H7 (cell line): ENCODE results near the gene CD300E. TPM values are rescaled to one million over a fixed set of nuclear protein-coding genes. Genes with fewer than 3 reads are reported as not detected.
A peak's percentile ranks its signal among the peaks of the same experiment; 100 is the strongest.

Source experiments
- DNase-seq: peaks from one replicate; pipeline ENCODE4 v3.0.0; 2012
- H3K27me3 ChIP-seq: 2 replicates; pipeline ENCODE4 v1.6.0; 2011; ENCODE audit warnings: mild to moderate bottlenecking, low read length; ENCODE audit not compliant: control insufficient read depth, insufficient read depth
- H3K36me3 ChIP-seq: replicated peaks from 2 replicates; pipeline ENCODE4 v1.5.1; 2011; ENCODE audit warnings: low read length; ENCODE audit not compliant: control insufficient read depth, insufficient read depth
- H3K4me3 ChIP-seq: 2 replicates; pipeline ENCODE4 v1.5.1; 2011; ENCODE audit warnings: low read depth, mild to moderate bottlenecking, control low read depth, low read length, moderate library complexity; ENCODE audit not compliant: insufficient read depth
- total RNA-seq: library from RNA; depleted of rRNA; stranded (reverse); fragments of >200 nt; shearing (Covaris generic); gene quantifications from 2 replicates; pipeline ENCODE4 v1.2.3, GENCODE V29; 2014; rRNA removed

CD300E gene, protein sequence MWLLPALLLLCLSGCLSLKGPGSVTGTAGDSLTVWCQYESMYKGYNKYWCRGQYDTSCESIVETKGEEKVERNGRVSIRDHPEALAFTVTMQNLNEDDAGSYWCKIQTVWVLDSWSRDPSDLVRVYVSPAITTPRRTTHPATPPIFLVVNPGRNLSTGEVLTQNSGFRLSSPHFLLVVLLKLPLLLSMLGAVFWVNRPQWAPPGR
- 0.03 TPM in 1 of 2 replicates, not detected in the other for total RNA-seq

DNA sequence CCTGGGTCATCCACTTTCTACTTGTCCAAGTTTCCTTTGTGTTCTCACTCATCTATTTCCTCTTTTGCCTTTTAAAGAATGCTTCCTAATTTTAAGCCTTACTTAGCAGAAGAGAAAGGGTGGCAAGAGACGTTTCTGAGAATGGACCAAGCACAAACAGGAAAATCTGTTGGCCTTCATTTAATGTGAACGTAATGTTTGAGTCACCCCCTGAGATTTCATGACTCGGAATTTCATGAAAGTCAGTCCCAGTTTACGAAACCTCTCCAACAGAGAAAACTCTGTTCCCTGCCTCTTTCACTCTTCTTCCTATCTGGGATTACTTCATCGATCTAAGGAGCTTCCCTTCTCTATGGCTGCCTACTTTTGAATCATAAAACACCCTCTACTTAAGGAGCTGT lies at the start of gene CD300E:
TSS of gene CD300E (minus strand) at position 46 of the 401 bp plus-strand sequence. CDS start 117 bp downstream, outside the sequence.
- Histone ChIP-seq H3K36me3 (no peaks in the 10 kb centered on the region), H3K4me3 (no peak within 1 kb of the TSS), H3K27me3 (no peaks in the 10 kb centered on the region; the same call in 1 of the 2 replicates)
- DNase-seq, result no peak

GRCh38 chr17:74671031-74671771 lies 47.7 kb upstream of the CD300E start:
- Histone ChIP-seq H3K36me3 (no peaks in the 10 kb centered on the region), H3K4me3 (no peak overlapping the region), H3K27me3 (peaks cover 40% of the 10 kb centered on the region)
- peak; percentile 94 for DNase-seq

- Histone ChIP-seq H3K27me3 (peaks cover 40% of the 10 kb centered on the region), H3K36me3 (no peaks in the 10 kb centered on the region), H3K4me3 (no peak overlapping the region)
- DNase-seq, result no peak
Observed at GRCh38 chr17:74670329-74670728, 46.8 kb upstream of the CD300E start.

- DNase-seq, result no peak
- H3K27me3 ChIP-seq, result peaks cover 8% of the 10 kb centered on the region
- H3K36me3 ChIP-seq, result no peaks in the 10 kb centered on the region
- no peak overlapping the region for H3K4me3 ChIP-seq
Observed at GRCh38 chr17:74663561-74663960, 40.0 kb upstream of the CD300E start.

- Histone ChIP-seq H3K4me3 (no peak overlapping the region), H3K36me3 (no peaks in the 10 kb centered on the region), H3K27me3 (peaks cover under 1% of the 10 kb centered on the region; the same call in 1 of the 2 replicates)
- no peak for DNase-seq
Observed at GRCh38 chr17:74659889-74660288, 36.4 kb upstream of the CD300E start.

GRCh38 chr17:74658620-74659019 lies 35.1 kb upstream of the CD300E start:
- DNase-seq, result no peak
- no peaks in the 10 kb centered on the region for H3K36me3 ChIP-seq
- H3K4me3 ChIP-seq, result no peak overlapping the region
- H3K27me3 ChIP-seq, result no peaks in the 10 kb centered on the region; the same call in 1 of the 2 replicates

DNA sequence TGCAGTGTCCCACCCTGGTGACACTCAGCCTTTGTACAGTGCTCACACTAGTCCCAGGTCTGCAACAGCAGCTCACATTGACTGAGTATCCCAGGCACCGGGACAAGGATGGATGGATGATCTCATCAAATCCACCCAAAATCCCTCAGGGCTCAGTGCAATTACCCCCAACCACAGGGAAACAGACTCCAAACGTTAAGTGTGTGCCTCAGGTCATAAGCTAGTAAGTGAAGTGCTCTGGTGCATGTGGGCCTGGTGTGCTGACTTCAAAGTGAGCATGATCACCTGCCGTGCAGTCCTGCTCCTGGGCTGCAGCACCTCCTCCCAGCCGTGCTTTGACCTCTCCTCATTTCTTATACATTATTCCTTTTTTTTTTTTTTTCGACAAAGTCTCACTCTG lies 31.2 kb upstream of the CD300E start:
- no peak for DNase-seq
- Histone ChIP-seq H3K4me3 (no peak overlapping the region), H3K36me3 (no peaks in the 10 kb centered on the region), H3K27me3 (peaks cover 4% of the 10 kb centered on the region; the same call in 1 of the 2 replicates)

DNA sequence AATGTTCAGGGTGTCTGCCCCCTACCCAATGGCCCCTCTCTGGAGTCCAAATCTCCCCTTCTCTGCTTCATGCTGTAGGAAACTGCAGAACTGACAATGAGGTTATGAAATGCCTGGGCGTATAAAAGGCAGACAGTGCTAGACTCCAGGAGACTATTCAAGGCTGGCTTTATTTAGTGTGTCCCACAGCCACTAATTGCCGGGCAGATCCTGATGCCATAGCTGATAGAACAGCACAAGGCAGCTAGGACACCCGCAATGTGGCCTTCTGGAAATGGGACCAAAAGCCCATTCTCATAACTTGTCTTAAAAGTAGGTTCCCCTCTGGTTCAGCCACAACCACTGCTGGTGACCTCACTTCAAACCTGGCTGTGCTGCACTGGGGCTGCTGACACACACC lies 28.5 kb upstream of the CD300E start:
- Histone ChIP-seq H3K36me3 (no peaks in the 10 kb centered on the region), H3K4me3 (no peak overlapping the region), H3K27me3 (peaks cover 4% of the 10 kb centered on the region; the same call in 1 of the 2 replicates)
- DNase-seq, result no peak

DNA sequence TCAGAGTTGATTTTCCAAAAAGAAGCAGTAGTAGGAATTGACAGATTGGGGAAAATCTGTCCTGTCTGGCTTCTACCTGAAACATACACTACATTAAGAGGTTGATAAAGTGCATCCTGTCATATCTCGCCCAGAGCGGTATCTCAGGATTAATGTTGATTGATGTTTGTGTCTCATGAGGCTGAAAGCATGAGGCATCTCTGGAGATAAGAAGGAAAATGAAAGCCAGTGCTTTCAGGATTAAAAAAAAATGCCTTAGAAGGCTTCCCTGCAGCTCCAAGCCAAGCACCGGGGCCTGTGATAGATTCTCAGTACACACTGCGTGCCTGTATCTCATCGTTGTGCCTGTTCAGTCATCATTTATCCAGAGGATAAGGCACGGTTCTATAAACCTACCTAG lies 26.4 kb upstream of the CD300E start:
- no peak for DNase-seq
- H3K4me3 ChIP-seq, result no peak overlapping the region
- H3K36me3 ChIP-seq, result no peaks in the 10 kb centered on the region
- peaks cover 4% of the 10 kb centered on the region; the same call in 1 of the 2 replicates for H3K27me3 ChIP-seq

- DNase-seq, result no peak
- H3K4me3 ChIP-seq, result no peak overlapping the region
- H3K36me3 ChIP-seq, result no peaks in the 10 kb centered on the region
- H3K27me3 ChIP-seq, result peaks cover 3% of the 10 kb centered on the region; the same call in 1 of the 2 replicates
Observed at GRCh38 chr17:74647871-74648672, 24.5 kb upstream of the CD300E start.

DNA sequence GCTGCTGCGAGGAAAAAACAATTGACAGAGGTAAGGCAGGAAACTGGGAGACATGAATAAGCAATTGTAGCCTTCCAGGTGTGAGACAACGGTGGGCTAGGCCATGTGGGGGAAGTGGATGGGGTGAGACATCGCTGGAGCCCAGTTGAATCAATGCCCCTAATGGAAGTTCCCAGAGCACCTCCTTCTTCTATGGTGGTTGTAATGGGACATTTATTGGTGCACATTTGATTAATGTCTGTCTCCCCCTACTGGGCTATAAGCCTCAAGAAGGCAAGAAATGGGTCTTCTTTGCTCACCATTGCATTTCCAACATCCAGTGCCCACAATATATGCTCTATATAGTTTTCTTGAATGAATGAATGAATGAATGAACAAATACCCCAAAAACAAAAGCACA lies 22.7 kb upstream of the CD300E start:
- no peak overlapping the region for H3K4me3 ChIP-seq
- no peaks in the 10 kb centered on the region for H3K27me3 ChIP-seq
- no peaks in the 10 kb centered on the region for H3K36me3 ChIP-seq
- DNase-seq, result peak; percentile 62

DNA sequence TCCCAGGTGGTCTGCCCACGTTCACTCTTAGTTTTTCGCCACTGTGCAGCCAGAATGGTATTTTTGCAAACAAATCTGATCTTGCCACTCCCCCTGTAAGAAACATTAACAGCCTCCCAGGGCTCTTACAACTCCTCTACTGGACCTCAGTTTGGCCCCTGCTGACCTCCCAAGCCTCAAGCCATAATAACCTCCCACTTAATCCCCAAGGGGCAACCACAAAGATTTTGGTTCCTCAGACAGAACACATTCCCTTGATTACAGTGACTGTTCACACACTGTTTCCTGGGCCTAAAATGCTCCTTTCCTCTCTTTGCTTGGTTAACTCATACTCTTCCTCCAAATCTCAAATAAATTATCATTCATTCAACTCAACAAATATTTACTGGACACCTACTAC lies 21.5 kb upstream of the CD300E start:
- H3K27me3 ChIP-seq, result no peaks in the 10 kb centered on the region
- H3K36me3 ChIP-seq, result no peaks in the 10 kb centered on the region
- H3K4me3 ChIP-seq, result no peak overlapping the region
- DNase-seq, result no peak

- no peak overlapping the region for H3K4me3 ChIP-seq
Observed at GRCh38 chr17:74644419-74644818, 20.9 kb upstream of the CD300E start.

DNA sequence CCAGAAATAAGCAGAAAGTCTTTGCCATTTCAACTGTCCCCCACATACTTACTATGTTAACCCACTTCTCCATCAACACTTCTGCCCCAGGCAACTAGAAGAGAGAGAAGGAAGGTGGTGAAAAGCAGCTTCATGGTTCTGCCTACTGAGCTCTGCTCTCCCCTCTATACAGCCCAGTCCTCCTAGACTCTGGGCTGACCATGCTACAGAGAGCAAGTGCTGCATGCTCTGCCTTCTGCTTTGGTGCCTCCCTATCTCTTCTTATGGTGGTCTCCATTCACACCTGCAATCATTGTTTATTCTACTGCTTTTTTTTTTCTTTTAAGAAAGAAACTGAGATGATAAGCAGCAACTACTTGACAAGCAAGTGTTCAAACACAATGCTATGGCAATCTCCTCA lies 20.3 kb upstream of the CD300E start:
- H3K4me3 ChIP-seq, result no peak overlapping the region
- no peaks in the 10 kb centered on the region for H3K27me3 ChIP-seq
- no peak for DNase-seq
- H3K36me3 ChIP-seq, result no peaks in the 10 kb centered on the region

More at GRCh38 chr17:74644419-74644818, 20.9 kb upstream of the CD300E start:
- H3K36me3 ChIP-seq, result no peaks in the 10 kb centered on the region
- DNase-seq, result no peak
- no peaks in the 10 kb centered on the region for H3K27me3 ChIP-seq
